CD4-positive, alpha-beta T cell treated with Interleukin-4 for 4 hours (primary cell): ENCODE results near the gene SLC37A2.
"Not testable (repeated sequence)": the region's sequence is repeated elsewhere in the genome, so short reads cannot be mapped to it uniquely, and the experiment has no call there.

Experiments
- DNase-seq: peaks from one replicate; pipeline ENCODE4 v3.0.0-alpha.2; 2020

The SLC37A2 gene

DNA sequence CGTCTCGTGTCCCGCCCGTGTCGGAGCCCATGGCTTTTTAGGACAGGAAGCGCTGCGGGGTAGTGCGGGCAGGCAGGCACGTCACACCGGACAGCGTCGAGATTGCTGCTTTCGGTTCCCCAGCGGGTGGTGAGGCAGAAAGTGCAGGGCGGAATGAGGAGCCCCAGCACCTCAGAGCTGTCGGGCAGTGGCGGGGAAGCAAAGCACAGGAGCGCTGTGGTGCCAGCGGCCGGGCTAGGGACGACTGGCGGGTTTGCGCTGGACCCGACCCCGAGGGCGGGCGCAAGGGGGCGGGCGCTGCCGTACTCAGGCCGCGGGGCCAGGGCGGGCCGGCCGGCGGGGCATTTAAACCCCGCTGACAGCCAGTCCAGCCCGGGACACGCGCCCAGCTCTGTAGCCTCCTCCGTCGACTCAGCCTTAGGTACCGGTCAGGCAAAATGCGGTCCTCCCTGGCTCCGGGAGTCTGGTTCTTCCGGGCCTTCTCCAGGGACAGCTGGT lies at the start of gene SLC37A2:
SLC37A2 (plus strand) TSS at position 375 of the 498 bp plus-strand sequence; CDS start at position 438, 63 bp downstream.
- peak; percentile 37 for DNase-seq

DNA sequence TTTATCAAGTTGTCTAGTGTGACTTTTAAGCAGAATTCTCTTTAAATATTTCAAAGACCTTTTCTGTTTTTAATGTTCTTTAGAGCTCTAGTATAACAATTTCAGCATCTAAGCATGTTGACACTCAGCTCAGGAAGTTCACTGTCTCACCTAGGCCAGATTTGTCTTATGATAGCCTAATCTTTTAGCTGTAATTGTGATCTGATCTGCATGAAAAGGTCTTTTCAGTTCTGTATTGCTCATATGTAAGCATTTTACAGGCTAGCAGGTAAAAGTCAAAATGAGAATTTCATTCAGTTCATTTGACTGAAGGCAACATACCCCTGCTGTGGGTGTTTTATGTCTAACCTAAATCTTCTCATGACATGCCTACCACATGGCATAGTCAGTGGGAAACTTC lies 46.7 kb upstream of the SLC37A2 start:
- no peak for DNase-seq

DNA sequence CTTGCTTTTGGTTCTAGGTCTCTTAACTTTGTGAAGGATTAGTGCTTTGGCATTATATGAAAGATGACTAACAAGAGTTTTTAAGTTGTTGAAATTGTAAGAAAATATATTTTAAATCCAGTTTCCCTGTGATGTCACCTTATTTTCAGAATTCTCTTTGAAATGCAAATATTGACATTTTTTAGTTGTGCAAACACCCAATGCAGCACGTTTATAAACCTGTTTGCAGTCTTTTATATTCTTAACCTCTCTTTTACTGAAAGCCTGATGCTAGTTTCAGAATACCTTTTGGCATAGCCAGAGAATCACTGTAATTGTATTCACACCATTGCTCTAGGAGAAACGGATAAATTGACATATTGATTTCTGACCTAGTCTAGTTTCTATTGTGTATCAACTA lies 42.8 kb upstream of the SLC37A2 start:
- DNase-seq = no peak

DNA sequence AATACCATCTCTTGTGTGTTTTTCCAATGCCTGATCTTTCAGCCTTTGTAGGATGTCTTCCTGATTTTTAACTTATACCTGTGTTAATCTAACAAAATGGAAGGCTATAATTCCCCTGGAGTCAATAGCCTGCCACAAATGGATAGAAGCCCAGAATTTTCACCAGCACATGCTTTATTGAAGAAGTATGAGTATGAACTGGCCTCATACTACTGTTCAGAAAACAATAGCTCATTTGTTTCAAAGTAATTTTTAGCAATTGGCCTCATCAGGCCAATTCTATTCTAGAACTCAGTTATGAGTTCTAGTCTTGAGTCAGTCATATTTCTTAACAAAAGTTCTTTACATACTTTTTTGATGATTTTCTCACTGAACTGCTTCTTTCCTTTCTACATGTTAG lies 40.6 kb upstream of the SLC37A2 start:
- no peak for DNase-seq

DNA sequence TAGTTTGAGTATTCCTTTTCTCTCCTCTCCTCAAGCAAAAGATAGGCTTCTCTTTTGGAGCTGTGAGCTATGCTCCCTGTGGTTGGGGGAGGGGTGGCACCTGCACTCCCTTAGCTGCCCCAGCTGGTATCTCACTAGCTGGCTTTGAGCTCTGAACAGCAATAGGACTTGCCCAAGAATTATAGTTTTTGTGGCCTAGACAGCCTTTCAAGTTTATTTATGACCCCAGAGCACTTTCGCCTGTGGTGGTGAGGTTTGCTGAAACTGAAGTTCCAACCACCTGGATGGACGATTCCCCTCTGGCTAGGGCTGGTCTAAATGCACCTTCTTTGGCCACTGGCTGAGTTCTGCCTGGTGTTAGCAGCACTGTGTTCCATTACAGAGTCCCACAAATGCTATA lies 37.1 kb upstream of the SLC37A2 start:
- no peak for DNase-seq

DNA sequence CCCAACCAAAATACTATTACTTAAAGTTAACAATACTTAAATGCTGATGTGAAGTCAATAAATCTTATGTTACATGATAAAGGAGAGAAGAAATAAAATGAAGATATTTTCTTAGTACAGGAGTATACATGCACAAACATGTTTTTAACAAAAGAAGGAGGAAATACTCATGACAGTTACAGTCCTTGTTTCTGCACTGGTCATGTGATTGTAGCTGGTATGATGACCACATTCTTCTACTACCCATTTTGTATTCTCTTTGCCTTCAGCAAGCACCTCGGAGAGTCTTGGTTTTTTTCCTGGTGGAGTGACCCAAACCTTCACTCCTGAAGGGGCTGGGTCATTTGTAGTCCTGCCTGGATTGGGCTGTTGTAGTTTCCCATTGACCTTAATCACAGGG lies 33.7 kb upstream of the SLC37A2 start:
- not testable (repeated sequence) for DNase-seq

DNA sequence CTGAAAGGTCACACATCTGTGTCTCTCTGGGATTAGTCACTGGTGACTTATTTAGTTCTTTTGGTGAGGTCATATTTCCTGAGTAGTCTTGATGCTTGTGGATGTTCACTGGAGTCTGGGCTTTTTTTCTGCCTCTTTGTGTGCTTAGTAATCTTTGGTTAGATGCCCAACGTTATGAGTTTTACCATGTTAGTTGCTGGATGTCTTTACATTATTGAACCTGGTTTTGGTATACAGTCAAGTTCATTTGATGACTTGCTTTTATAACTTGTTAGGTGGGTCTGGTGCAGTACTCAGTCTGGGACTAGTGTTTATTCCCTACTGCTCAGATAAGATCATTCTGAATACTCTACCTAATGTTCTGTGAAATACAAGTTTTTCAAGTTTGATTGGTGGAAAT lies 26.2 kb upstream of the SLC37A2 start:
- no peak for DNase-seq

DNA sequence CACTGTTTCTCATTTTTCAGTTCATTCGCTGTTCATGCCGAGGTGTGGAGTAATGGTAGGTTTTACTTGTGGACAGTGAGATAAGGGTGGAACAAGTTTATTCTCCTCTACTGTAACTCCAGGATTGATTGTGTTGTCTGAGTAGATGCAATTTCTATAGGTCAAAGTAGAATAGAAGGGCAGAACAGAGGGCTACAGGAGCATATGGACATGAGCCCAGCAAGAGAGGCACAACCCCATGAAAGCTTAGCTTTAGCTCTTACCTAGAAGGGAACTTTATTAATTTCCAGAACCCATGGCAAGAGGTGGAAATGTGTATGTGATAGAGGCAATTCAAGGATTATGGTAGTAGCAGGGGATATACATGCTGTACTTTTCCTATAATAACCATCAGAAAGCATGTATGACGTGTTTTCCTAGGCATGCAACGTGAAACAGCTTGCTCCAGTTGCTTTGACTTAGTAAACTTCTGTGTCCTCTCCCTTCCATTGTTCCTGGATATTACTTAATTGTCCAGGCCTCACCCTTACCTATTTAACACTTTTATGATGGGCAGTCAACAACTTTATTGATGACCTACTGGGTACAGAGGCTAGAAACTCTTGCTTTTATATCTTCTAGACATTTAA lies 13.8 kb upstream of the SLC37A2 start:
- DNase-seq = no peak

DNA sequence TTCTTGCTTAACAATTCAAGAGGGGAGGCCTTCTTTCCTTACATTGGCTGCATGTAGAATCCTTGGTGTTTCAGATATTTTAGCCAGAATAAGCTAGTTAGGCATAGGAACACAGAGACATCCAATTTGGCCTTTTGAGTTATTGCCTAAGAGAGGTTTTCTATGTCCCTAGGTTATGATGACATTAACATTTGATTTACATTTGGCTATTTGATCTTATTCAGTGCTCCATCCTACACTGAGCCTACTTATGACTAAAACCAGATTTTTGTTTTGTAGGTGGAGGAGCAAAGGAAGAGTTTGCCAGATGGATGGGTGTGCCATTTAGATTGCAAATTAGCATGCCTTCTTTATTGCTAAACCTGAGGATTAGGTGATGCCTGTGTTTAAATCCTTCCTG lies 11.1 kb upstream of the SLC37A2 start:
- no peak for DNase-seq

DNA sequence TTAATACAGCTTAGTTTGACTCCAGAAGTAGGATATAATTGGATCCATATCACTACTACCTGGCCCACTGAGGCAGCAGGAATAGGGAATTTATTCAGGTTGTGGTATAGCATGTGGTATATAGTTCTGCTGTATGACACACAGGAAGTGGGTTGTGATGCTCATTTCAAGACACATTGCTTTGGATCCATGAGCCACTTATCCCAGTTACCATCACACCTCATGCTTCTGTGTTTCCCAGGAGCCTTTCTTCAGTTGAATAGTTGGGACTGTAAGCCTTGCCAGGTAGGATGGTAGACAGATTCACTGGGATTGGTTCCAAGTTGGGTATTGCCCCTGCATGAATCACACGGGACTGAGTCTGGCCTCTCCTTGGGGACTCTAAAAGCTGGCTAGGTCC lies 9.9 kb upstream of the SLC37A2 start:
- no peak for DNase-seq

DNA sequence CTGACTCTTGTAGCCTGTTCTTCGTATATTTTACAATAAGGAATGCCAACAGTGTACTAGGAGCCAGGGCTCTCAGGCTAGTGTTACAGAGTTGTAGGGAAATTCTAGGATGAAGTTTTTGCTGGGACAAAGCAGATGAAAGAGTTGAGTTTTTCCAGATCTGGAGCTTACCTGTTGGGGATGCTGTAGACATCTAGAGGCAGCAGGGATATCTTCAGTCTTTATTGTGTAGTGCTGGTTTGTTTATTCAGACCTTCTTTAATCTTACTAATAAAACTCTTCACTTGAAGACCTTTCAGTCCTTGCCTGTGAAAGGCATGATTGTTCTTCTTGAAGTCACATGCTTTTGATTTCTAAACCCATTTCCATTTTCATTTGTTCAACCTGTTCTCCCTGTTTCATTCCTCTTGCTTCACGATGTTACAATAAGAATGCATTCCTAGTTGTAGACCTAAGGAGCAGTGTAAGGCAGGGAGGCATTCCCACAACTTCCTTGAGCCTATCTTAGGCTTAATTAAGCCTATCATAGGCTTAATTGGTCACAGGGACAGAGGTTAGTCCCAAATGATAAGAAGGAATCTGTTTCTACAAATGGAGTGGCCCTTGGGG lies 7.9 kb upstream of the SLC37A2 start:
- DNase-seq = no peak

DNA sequence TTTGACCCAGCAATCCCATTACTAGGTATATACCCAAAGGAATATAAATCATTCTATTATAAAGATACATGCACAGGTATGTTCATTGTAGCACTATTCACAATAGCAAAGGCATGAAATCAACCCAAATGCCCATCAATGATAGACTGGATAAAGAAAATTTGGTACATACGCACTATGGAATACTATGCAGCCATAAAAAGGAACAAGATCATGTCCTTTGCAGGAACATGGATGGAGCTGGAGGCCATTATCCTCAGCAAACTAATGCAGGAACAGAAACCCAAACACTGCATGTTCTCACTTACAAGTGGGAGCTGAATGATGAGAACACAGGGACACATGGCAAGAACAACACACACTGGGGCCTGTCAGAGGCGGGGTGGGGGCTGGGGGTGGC lies 7.0 kb upstream of the SLC37A2 start:
- not testable (repeated sequence) for DNase-seq

DNA sequence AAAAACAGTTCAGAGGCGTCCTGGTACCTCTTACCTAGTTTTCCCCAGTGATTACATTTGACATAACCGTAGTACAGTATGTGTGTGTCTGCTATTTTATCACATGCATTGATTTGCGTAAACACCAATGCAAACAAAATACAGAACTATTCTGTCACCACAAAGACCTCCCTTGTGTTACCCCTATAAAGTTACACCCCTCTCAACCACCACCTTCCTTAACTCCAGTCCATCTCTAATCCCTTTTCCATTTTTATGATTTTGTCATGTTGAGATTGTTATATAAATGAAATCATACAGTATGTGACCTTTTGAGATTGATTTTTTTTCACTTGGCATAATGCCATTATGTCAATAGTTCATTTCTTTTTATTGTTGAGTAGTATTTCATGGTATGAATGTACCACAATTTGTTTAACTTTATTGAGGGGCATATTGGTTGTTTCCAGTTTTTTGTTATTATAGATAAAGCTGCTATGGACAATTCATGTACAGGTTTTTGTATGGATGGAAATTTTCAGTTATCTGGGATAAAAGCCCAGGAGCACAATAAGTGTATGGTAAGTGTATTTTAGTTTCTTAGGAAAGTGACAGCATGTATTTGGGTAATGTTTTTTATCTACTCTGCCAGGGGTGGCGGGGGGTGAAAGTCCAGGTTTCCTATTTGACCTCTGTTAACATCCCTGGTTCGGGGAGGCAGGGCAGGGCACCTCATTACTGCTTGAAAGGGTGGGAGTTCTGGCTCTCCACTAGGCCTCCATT lies 6.0 kb upstream of the SLC37A2 start:
- no peak for DNase-seq

DNA sequence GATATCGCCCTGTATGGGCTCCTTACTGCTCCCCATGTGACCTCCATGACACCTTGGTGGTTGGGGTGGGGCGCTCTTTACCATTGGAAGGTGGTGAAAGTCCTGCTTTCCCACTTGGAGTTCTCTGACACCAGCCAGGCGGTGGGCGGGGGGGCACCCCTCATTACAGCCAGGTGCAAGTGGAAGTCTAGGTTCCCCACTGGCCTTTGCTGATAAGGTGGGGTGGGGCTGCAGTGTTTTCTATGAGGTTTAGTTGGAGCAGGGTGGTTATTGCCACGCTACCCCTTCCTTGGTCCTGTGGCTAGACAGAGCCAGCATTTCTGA lies 5.5 kb upstream of the SLC37A2 start:
- no peak for DNase-seq

DNA sequence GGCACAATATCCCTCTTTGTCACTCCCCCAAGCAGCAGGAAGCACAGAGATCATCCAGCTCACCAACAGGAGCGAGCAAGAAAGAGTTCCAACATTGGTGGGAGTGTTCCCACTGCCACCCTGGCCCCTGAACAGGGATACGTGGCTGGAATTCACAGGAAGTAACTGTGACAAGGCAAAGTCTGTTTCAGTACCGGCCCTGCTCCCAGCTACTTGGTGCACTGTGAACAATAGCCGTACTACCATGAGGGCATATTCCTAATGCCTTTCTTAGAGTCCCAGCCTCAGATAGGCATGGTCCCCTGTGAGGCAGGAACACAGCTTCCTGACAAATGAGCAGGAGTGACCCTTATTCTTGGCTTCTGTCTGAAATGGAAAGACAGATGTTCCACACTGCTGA lies 1.8 kb upstream of the SLC37A2 start:
- no peak for DNase-seq

DNA sequence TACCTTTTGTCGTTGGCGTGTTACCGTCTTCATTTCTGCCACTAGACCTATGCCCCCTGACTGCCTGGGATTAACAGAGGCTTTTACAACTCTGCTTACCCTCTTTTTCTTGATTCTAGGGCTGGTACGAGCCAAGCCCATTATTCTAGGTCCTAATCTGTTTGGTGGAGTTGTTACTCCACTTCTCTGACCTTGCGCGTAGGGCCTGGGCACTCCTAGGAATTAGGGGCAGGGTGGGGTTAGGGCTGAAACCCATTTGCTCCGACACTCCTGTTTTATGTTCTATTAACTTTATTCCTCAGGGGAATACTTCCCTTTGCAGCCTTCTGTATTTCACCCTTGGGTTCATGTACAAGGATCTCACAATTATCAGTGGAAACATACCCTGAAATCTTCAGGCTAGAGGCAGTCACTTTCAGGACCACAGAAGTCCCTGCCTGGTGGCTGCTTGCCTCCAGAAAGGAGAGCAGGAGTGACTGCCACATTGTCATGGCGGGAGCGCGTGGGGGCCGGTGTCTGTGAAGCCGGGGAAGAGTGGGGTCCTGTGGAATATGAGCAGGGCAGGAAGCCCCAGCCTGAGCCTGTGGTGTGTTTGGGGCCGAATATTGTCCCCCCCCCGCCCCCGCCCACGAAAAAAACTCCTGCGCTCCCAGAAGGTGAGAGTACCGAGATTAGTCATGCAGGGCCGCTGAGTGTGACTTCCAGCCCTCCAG lies 731 bp upstream of the SLC37A2 start:
- DNase-seq = no peak

DNA sequence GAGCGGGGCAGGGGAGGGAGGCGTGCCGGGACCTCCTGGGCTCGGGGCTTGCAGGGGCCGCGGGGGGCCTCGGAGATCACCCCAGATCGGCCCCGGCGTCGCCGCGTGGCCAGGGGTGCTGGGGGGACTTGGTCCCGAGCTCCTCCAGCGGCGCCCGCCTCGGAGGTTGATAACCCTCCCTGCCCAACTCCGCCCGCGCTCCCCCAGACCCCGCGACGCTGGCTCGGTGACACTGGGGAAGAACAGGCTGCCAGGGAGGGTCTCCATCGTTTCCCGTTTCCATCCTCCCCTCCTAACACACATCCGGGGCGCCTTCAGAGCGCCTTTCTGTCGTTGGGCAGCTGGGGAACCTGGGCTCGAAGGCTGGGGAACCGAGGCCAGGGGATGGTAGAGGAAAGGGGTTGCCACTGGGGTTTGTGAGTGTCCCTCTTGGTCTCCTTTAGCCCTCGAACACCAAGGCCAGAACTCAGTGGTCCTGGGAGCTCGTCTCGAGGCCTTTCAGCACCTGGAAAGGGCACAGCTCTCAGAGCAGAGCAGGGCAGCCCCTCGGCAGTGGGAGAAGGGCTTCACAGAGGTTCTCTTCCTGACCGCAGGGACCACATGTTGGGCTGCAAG lies 431 bp downstream of the SLC37A2 start:
- no peak for DNase-seq

DNA sequence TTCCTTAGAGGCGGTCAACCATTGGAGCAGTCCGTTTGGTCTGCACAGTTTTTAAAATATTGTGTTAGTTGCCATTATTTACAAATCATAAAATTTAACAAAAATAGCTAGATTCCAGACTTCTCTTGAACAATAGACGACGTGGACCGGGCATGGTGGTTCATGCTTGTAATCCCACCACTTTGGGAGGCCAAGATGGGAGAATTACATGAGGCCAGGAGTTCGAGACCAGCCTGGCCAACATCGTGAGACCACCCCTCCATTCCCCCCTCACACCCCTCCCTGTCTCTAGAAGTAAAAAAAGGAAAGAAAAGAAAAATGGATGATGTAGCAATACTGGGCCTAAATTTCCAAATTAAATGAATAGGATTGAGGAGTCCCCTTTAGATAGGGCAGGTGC lies 965 bp downstream of the SLC37A2 start:
- DNase-seq = no peak

DNA sequence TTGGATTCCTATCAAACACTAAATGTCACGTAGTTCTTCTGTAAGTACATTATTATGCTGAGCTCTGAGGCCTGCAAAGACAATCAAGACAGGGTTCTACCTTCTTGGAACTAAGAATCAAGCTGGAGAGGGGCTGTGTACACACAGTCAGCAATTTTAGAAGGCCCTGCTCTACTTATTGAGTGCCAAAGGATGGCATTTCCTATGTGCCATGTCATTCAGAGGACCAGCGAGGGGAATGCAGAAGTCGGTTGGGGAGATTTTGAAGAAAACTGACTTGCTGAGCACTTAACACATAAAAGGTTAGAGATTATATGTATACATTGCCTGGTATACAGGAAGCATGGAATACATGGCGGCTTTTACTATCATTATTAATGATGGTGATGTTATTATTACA lies 5.3 kb downstream of the SLC37A2 start:
- no peak for DNase-seq

DNA sequence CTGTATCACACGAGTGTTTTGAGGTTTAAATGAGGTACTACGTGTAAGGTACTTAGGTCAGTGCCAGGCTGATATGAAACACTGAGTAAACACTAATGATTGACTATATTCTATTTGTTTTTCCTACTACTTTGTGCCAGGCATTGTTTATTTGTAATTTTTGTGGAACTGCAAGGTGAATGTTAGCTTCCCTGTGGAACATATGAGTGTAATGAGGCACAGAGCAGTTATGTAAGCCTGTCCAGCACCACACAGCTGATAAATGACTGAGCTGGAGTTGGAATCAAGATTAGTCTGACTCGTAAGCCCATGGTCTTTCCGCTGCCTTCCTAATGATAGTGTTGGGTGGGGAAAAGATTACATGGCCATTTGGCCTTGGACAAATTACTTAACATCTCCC lies 5.9 kb downstream of the SLC37A2 start:
- DNase-seq = no peak

DNA sequence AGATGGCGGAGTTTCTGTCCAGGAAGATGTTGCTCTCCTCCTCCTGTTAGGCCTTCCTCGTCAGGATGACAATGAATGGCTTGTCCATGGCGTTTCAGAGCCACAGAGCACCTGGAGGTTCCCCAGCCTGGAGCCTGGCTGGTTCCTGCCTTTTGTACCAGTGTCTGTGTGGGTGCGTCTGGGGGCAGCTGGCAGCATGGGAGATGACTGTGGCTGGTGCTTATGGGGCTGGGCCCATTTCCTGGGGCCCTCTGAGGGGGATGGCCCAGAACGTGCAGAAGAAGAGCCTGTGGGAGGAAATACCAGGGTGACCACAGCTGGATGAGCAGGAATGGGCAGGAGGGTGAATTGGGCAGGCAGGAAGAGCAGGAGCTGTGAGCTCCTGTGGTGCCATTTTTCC lies 6.7 kb downstream of the SLC37A2 start:
- no peak for DNase-seq

DNA sequence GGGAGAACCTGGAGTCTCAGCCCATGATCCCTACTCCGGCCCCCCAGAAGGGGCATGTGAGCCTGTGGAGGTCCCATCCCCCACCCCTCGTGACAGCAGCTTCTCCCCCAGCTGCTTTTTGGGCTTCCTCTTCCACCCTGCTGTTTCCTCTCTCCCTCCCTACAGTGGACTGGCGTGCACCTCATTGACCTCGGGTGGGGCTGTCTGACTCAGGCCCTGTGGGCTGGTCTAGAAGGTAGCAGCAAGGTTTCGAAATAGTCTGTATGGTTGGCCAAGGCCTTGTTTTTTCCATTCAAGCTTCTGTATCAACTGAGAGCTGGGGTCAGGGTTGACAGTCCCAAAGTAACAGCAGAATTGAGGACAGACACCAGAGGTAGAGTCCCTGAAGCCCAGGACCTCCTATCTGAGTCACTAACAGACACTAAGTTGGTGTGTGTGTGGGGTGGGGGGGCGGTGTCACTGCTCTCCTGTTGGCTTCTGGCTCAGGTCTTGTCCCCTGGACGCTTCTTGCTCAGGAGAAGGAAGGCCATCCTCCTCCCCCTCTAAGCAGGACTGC lies 7.7 kb downstream of the SLC37A2 start:
- DNase-seq = peak; percentile 24

DNA sequence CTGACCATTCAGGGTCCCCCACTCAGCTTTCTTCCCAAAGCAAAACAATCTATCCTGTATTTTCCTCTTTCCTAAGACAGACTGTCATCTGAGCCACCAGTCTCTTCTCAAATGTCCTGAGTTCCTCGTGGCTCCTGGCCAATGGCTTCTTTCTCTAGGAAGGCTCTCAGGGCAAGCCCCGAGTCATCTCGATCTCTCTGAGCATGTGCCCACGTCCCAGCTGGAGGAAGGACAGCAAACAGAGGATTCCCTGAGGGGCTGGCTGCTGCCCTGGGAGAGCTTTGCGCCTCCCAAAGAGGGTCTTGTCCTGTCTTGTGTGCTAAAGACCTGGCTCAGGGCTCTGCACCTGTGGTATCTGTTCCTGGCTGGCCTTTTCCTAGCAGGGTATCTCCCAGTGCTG lies 8.3 kb downstream of the SLC37A2 start:
- DNase-seq = no peak
